Measurements from ENCODE around the gene CACNA1C.

- no peak for TF ChIP-seq EZH2 (IDR thresholded peaks at IDR 0.05; ENCODE audit: borderline replicate concordance, insufficient read depth, low read depth, low read length, poor library complexity, severe bottlenecking)
- TF ChIP-seq, protein P1, sequence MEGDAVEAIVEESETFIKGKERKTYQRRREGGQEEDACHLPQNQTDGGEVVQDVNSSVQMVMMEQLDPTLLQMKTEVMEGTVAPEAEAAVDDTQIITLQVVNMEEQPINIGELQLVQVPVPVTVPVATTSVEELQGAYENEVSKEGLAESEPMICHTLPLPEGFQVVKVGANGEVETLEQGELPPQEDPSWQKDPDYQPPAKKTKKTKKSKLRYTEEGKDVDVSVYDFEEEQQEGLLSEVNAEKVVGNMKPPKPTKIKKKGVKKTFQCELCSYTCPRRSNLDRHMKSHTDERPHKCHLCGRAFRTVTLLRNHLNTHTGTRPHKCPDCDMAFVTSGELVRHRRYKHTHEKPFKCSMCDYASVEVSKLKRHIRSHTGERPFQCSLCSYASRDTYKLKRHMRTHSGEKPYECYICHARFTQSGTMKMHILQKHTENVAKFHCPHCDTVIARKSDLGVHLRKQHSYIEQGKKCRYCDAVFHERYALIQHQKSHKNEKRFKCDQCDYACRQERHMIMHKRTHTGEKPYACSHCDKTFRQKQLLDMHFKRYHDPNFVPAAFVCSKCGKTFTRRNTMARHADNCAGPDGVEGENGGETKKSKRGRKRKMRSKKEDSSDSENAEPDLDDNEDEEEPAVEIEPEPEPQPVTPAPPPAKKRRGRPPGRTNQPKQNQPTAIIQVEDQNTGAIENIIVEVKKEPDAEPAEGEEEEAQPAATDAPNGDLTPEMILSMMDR (IDR thresholded peaks at IDR 0.05) = no peak
Observed at GRCh38 chr12:2567711-2568110, 514.9 kb downstream of the CACNA1C start.

Measured in B cell (primary cell).